ENCODE measurements around the gene CPNE9.
A peak's percentile ranks its signal among the peaks of the same experiment; 100 is the strongest.
"Not testable (repeated sequence)": the region's sequence is repeated elsewhere in the genome, so short reads cannot be mapped to it uniquely, and the experiment has no call there.

Gene CPNE9

GRCh38 chr3:9749296-9749644, 45.6 kb downstream of the CPNE9 start:
- no peak for DNase-seq

GRCh38 chr3:9749645-9750555, 46.3 kb downstream of the CPNE9 start, which contains the start of gene OGG1:
OGG1 (plus strand) TSS chr3:9749952; CDS start chr3:9750287, 335 bp downstream.
- peak; percentile 99 for DNase-seq

- DNase-seq, result no peak
Measured at GRCh38 chr3:9750556-9751411, 47.2 kb downstream of the CPNE9 start.

GRCh38 chr3:9754678-9755077, 51.0 kb downstream of the CPNE9 start:
- no peak for DNase-seq

- DNase-seq, result no peak
Measured at GRCh38 chr3:9757427-9757826, 53.8 kb downstream of the CPNE9 start.

- no peak for DNase-seq
Measured at GRCh38 chr3:9760779-9761505, 57.3 kb downstream of the CPNE9 start.

- DNase-seq, result no peak
Measured at GRCh38 chr3:9761919-9762318, 58.3 kb downstream of the CPNE9 start.

GRCh38 chr3:9762871-9763270, 59.2 kb downstream of the CPNE9 start:
- DNase-seq, result no peak

GRCh38 chr3:9765865-9766264, 62.2 kb downstream of the CPNE9 start:
- DNase-seq, result no peak

- DNase-seq, result no peak
Measured at GRCh38 chr3:9767418-9767817, 63.8 kb downstream of the CPNE9 start.

GRCh38 chr3:9768141-9768775, 64.6 kb downstream of the CPNE9 start:
- DNase-seq, result no peak

GRCh38 chr3:9769012-9769411, 65.4 kb downstream of the CPNE9 start:
- no peak for DNase-seq

- DNase-seq, result peak; percentile 74
Measured at GRCh38 chr3:9769426-9770275, 66.0 kb downstream of the CPNE9 start, which contains the start of gene CAMK1. CAMK1 (minus strand) TSS chr3:9769947; CDS start chr3:9767749, 2,198 bp downstream.

GRCh38 chr3:9770276-9770812, 66.7 kb downstream of the CPNE9 start:
- no peak for DNase-seq

- DNase-seq, result not testable (repeated sequence)
Measured at GRCh38 chr3:9771007-9771406, 67.4 kb downstream of the CPNE9 start.

GRCh38 chr3:9776896-9777693, 73.5 kb downstream of the CPNE9 start:
- DNase-seq, result no peak

- DNase-seq, result no peak
Measured at GRCh38 chr3:9777694-9778021, 74.0 kb downstream of the CPNE9 start.

- peak; percentile 35 for DNase-seq
Measured at GRCh38 chr3:9778143-9779074, 74.8 kb downstream of the CPNE9 start.

GRCh38 chr3:9779075-9779593, 75.5 kb downstream of the CPNE9 start:
- DNase-seq, result no peak

Data from fibroblast of skin of scalp (primary cell).